HS-5 (cell line): ENCODE data around the gene DDB1.
A peak's percentile ranks its signal among the peaks of the same experiment; 100 is the strongest.

ENCODE experiments used
- DNase-seq: peaks from one replicate; pipeline ENCODE4 v3.0.0-alpha.2; 2012; ENCODE audit warnings: low read depth

Gene DDB1

DNA sequence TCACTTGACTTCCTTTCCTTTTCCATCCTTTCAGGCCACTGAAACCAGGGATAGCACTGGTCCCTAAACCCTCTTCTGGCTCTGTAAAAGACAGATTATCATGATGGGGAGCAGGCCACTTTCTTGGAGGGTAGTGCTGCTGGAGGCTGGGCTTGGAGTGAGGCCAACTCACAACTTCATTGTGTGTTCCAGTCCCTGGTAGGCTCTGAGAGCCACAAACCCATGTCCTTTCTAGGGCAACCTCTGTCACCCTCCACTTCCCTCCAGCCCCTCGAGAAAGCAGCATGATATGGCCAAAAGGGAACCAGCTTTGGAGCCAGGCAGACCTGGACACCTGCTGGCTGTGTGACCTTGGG is 2.4 kb upstream of the DDB1 start:
- no peak for DNase-seq

DNA sequence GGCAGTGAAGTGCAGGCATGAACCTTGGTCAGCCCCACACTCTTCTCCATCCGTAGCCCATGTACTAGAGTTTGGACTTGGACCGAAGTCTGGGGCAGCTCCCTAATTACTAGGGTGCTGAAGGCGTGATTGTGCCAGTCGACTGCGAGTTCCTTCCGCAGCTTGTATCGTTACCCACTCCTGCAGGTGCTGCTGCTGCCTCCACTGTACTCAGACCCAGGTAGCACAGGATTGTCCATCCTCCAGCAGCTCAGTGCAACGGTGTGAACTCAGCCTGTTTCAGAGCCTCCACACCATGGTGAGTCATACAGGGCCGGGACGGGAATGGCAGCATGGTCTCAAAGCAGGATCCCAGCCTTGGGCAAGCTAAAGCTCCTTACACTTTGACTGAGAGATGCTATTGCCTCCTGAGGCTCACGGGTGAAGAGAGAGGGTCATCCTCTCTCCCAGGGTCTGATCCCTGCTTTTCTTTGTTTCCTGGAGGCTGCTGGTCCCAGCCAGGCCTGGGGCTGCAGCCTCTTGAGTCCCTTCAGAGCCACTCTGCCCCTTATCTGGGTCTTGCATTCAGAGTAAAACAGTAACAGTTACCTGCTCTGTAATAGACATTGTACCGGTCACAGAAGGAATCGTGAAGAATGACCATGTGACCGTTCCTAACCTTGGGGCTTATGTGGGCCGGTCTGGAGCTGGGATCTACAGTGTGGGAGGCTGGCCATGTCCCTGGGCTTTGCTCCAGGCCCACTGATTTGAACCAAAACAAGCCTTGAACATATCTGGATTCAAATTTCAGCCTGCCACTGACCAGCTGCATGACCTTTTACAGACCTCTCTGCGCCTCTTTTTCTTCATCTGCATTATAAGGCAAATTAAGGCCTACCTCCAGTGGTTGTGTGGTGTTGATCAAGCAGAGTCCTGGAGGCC is 1.8 kb upstream of the DDB1 start:
- no peak for DNase-seq

DNA sequence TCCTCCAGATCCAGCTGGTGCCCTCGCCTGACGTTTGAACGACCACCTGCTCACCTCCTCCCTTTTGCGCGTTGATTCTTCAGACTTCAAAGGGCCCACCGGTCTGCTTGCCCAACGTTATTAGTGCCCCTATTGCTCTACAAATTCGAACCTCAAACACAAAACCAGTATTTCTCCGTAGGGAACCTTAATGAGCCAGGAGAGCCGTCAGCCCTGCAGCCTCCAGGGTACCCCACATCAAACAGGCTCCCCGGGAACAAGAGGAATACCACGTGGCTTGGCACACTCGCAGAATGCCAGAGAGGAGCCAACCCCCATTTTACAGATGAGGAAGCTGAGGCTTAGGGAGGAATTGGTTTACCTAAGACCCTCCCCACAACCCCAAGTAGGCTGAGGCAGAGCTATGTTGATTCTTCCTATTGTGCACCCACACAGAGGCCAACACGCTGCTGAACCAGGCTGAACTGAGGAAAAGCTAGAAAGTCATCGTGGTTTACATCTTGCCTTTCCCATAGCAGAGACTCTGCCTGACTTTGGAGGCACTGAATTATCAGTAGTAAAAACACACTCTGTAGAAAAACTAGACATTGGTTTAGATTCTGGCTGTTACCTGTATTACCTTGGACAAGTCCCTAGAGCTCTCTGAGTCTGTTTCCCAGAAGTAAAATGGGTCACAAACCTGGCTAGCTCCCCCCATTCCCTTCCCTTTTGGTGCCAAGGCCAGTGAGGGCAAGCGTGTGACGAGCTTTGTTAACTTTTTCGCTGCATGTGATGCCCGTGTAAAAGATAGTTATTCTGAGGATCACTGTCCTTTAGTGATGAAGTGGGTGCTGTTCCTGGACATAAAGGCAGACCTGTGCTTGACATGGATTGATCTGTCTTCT is 887 bp upstream of the DDB1 start:
- DNase-seq: no peak

DNA sequence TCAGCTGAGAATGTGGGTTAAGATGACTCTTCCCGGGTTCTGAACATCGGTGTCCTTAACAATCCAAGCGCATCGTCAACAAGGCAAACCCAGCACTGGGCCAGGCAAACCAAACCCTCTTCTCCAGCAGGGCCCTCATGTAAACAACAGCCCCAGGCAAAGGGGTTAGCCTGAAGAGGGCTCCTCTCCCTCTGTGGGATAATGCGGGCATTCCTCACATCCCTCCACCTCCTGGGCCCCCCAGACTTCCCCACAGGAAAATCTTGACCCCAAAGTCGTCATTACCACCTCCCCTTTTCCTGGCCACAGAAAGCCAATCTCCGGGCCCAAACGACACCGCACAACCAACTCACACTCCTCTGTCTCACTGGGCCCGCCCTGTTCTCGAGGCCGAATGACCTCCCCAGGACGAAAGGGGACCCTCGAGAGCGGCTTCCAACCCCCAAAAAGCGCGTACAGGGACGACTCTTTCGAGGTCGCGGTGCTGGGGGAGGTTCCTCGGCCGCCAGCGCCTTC is 566 bp downstream of the DDB1 start:
- no peak for DNase-seq

DNA sequence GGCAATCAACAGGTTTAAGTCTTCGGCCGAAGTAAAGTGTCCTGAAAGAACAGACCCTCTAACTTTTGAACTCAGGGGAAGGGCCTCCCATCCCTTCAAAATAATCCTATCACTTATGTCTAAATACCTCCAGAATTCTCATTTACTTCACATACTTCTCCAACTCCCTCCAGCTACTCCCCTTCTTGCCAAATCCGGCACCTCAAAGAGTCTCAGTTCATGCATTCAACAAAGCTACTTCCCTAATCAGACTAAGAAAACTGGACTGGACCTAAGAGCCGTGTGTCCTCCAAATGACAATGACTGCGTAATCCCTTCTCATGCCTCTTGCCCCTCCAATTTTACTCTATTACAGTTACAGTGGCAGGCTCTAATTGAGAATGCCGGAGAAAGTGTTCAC is 1.3 kb downstream of the DDB1 start:
- DNase-seq: no peak

DNA sequence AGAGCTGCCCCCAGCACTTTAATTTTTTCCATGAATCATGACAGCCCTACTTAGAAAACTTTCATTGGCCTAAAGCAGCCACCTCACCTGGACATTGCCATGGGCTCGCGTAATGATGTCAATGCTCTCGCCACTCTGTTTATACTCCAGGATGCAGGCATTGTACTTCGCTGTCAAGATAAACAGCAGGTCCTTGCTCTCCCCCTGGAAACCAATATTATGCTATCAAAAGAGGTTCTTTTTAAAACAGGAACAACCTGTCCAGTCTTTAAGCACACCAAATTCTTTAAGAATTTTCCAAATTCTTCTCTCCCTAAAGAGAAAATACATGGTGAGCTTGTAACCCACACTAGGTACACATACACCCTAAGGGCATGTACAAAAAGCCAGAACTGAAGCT is 3.0 kb downstream of the DDB1 start:
- DNase-seq: no peak

DNA sequence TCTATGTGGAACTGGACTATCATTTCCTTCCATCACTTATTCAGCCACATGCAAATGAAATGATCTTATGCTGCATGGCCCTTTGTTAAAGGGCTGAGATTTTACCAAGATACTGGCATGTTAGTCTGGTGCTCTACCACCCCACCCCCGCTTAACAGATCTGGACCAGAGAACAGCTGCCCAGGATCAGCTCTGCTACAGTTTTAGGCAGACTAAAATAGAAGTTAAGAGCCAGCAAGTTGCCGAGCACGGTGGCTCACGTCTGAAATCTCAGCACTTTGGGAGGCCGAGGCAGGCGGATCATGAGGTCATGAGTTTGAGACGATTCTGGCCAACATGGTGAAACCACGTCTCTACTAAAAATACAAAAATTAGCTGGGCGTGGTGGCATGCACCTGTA is 4.6 kb downstream of the DDB1 start:
- no peak for DNase-seq

DNA sequence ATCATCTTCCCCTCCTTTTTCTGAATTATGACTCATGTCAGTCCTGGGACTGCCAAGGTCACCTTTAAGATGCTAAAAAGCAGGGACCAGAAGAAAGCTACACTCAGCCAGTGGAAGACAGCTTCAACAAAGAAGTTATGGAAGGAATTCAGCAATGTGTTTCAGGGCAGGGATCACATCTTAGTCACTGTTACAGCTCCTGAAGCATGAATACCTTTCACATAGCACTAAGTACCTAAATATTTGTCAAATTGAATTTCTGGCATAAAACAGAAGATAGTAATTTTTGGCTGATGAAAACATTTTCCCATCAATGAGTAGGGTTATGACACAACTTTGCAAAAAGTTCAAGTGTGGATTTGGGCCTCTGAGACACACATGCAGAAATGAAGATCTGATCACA is 5.2 kb downstream of the DDB1 start:
- DNase-seq: no peak

DNA sequence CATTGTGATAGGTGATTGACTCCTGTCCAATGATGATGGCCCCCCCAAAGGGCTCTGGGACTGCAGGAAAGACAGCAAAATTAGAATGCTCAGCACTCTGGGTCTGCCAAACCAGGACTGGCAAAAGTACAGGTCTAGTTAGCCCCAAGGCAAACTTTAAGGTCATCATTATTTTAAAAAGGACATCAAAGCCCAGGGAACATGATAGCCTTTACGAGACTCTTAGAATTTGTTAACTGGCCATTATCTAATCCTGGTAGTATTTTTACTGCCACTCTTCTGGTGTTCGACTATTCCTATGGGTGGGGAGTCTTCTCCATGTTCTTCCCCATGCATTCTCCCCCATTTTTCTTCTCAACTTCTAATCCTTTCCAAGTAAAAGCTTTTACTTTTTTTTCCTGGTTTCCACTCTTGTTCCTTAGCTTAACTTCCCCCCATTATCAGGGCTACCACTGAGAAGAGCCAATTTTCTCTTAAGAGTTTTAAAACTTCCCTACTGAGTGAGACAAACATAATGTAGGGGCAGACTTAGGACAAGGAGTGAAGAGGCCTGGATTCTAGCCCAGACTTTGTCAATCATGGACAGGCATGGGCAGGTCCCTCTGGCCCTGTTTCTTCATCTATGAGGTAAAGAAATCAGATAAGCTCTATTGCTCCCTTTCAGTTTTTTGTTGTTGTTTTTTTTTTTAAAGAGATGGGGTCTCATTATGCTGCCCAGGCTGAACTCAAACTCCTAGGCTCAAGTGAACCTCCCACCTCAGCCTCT is 7.1 kb downstream of the DDB1 start:
- DNase-seq: no peak

DNA sequence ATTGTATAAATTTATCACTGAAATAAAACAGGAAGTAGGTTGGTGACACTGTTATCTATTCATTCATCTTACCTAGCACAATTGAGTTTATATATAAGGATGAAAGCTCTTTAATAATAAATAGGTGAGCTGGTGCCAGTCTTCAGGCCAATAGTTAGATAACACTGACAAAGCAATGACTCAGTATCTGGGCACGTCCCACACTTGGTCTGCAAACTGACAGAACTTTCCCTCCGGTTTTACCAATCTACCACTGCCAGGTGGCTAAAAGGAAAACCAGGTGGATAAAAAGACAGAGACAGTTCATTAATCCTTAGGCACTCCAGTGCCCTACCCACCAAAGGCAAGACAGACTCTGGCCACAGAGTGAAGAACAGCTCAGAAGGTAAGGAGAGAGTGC is 17.6 kb downstream of the DDB1 start:
- no peak for DNase-seq

DNA sequence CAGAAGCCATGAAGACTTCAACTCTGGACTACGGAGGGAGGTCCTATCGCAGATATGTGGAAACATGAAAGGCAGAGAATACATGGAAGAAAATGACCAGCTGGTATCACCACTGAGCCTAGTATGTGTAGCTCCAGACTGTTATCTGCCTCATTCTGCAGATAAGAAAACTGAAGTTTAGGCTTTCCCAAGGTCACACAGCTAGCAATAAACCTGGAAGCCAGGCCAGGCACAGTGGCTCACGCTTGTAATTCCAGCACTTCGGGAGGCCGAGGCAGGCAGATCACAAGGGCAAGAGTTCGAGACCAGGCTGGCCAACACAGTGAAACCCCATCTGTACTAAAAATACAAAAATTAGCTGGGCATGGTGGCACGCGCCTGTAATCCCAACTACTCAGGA is 22.2 kb downstream of the DDB1 start:
- DNase-seq: no peak

DNA sequence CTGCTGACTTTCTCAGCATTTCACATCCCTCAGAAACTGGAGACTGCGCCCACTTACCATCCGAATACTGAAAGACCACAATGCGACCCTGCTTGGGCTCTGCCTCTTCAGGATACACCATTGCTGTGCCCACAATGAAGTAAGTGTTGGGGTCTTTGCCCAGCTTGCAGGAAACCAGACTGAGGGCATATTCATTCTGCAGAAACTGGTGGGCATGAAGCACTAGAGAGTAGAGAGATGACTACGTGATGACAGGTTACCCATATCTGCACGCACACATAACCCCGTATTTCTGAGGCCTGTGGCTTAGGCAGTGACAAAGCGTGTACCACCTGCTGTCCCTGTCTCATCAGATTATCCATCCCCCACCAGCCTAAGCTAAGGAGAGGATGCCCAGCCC is 23.2 kb downstream of the DDB1 start:
- DNase-seq: no peak

DNA sequence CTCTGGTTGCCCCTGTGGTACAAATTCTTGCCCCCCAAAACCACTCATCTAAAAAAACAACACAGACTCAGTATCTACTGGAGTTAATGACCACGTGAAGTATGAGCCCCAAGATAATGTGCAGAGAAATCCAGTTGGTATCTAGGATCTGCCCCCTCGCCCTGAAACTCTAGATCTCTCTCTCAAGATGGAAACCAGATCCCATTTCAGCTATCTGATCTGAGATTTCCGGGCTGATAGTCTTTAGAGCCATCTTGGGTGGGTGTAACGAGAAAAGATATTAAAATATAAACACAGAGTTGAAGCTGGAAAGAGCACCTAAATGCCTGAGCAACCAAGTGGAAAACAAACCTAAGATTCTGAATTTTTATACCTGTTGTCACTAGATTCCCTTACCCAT is 23.8 kb downstream of the DDB1 start:
- no peak for DNase-seq

DNA sequence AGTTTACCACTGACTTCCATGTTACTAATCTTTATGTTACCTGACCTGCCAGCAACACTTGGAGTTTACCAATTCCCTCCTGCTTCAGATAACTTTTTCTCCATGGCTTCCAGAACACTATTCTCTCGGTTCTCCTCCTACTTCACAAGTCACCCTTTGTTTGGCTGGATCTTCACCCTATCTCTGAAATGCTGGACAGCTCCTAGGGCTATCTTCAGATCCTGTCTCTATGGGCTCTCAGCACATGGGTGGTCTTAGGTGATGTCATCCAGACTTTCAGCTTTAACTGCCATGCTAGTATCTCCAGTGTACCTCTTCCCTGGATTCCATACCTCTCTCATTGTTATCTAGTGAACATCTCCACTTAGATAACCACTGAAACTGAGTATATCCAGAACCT is 25.6 kb downstream of the DDB1 start:
- no peak for DNase-seq

DNA sequence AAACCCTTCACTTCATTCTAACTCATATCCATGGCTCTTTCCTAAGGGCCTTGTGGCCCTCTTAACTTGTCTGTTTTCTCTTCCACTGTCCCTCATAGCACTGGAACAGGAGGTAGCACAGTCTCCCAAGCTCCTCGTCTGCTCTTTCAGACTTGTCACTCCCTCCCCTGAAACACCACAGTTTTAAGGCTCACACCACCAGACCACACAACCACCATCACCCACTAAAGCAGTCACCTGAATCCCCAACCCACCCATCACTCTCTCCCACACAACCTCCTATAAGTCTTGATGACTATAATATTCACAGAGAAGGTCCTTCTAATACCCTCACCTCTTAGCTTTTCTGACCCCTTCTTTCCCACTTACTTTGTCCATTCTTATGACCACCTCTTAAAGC is 26.7 kb downstream of the DDB1 start:
- no peak for DNase-seq

DNA sequence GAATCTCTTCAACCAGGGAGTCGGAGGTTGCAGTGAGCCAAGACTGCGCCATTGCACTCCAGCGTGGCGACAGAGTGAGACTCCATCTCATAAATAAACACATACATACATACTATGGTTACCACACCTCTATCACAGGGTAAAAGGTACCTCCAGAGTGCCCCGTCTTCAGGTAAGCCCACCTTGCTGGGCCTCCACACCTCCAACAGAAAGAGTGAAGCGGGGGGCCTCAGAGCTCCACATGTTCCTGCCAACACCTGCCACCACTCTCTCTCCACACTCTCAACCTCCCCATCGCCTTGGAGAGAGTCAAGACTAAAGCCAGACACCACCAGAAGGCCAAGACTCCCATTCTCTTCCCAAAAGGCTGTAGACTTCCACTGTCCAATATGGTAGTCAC is 27.5 kb downstream of the DDB1 start:
- DNase-seq: no peak

DNA sequence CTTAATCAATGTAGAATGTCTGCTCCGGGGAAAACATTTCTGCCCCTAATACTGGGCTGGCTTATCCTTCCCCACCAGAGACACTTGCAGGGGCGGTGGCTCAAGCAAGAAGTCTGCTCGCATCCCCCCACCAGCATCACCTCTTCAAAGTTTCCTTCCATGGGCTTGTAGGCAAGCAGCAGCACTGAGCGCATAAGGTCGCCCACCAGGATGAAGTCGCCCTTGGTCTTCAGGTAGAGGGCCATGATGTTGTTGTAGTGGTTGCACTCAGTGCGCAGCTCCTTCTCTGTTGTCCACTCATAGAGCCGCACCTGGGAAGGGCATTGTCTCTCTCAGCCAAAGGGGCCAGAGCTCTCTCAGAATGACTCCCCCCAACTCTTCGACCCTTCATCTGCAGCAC is 29.2 kb downstream of the DDB1 start:
- DNase-seq: no peak

DNA sequence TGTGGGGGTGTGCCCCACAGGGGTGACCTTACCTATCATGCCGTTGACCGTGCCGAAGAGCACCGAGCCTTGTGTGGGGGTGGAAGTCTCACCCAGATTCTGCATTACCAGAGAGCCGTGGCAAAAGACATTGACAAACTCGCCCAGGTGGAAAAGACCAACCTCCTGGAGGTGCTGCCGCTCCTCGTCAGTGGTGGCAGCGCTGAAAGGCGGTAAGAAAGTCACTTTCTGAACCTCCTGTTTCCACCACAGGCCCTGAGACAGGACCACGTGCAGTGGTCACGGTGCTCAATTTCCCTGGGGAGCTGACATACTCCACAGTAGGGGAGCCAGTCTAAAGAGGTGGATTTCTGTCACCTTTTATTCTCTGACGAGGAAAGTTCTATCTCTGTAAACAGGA is 30.4 kb downstream of the DDB1 start:
- no peak for DNase-seq

DNA sequence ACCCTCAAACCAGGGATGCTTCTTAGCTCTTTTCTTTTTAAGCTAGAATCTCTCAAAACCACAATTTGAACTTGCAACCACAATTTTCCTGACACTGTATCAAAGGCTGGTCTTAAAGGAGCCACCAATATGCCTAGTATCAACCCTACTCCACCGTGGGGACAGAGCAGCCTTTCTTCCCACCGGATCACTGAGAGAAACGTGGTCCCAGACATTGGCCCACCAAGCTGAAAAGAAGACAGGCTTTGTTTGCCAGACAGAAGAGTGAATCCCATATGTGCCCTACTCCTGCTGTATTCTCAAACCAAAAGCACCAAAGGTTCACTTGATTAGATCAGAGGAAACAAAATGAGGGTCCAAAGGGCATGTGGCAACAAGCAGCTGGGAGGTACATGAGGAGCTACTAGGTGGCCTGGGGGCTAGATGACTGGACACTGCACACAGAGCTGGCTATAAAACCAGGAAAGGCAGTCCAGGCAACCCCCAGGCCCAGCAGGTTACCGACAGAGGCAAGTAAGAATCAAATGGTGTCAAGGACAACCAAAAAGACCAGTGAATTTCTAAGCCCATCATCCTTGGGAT is 34.2 kb downstream of the DDB1 start:
- no peak for DNase-seq

DNA sequence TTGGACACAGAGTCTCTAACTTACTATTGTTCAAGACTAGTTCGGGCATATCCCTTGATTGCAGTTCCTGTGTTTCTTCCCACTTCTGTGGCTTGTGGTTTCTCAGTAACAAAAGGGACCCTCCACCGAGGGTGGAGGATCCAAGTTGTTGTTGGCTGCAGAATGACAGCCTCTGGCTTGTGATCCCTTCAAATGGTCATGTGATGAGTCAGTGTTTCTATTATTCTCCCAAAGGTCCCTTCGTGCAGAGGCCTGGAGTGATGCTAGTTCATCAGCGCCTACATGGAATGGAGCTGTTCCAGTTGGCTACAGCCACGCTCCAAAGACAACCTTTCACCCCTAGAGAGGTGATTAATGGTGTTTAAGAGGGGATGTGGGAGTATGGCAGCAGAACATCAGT is 35.2 kb downstream of the DDB1 start:
- DNase-seq: peak; percentile 58

DNA sequence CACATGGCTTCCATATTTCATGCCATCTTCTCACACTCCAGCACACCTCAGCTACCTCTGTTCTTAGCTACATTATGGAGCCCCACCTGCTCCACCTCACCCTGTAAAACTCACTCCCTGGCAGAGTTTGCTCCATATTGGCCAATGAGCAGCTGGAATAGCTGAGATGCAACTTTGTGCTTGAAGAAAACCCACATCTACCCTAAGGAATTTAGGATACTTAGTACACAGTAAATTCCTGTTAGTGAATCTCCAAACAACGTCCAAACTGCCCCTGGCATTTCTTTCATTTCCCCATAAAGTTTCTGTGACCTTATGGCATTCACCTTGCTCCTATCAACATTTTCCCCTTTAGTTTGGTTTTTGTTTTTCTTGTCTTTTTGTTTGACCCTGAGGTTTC is 35.6 kb downstream of the DDB1 start:
- no peak for DNase-seq

DNA sequence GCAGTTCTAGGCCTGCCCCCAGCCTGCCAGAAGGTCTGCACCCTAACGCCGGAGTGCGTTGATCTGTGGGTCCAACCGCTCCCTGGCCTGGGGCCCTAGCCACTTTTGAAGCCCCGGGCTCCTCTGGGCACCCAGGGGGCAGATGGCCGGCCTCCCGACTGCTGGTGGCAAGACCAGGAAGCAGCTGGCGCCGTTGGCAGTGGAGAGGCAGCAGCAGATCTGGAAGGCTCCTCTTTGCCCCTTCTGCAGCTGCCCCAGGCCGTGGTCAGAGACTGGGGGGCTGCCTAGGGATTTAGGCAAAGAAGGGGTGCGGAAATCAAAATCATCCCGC is 37.3 kb downstream of the DDB1 start:
- DNase-seq: no peak
